Measurements from ENCODE around the gene ZNG1F. TPM values are rescaled to one million over a fixed set of nuclear protein-coding genes. Genes with fewer than 3 reads are reported as not detected.
A peak's percentile ranks its signal among the peaks of the same experiment; 100 is the strongest.
"Not testable (repeated sequence)": the region's sequence is repeated elsewhere in the genome, so short reads cannot be mapped to it uniquely, and the experiment has no call there.

ZNG1F gene
- total RNA-seq, 2 experiments from 2014 or later, result 7.3 to 11.8 TPM

GRCh38 chr9:41090922-41091321 lies 98.2 kb downstream of the ZNG1F start:
- H3K9me3 Mint-ChIP-seq (ENCODE audit: low read depth); H3K27ac Mint-ChIP-seq; H3K27me3 Mint-ChIP-seq; POLR2A ChIA-PET; H3K4me3 Mint-ChIP-seq; CTCF ChIA-PET; DNase-seq; intact Hi-C loops (cut with DNase I, micrococcal nuclease); H3K4me1 Mint-ChIP-seq; H3K36me3 Mint-ChIP-seq (ENCODE audit: low read depth); ATAC-seq: not testable (repeated sequence)

- POLR2A ChIA-PET; H3K36me3 Mint-ChIP-seq (ENCODE audit: low read depth); intact Hi-C loops (cut with DNase I, micrococcal nuclease); DNase-seq; H3K4me1 Mint-ChIP-seq; H3K4me3 Mint-ChIP-seq; H3K27ac Mint-ChIP-seq; CTCF ChIA-PET; H3K9me3 Mint-ChIP-seq (ENCODE audit: low read depth); ATAC-seq; H3K27me3 Mint-ChIP-seq: not testable (repeated sequence)
These were observed 98.7 kb downstream of the ZNG1F start for GRCh38 chr9:41090386-41090785.

- H3K4me1 Mint-ChIP-seq; intact Hi-C loops (cut with DNase I, micrococcal nuclease); H3K4me3 Mint-ChIP-seq; H3K27ac Mint-ChIP-seq; POLR2A ChIA-PET; CTCF ChIA-PET; H3K27me3 Mint-ChIP-seq; H3K36me3 Mint-ChIP-seq (ENCODE audit: low read depth); H3K9me3 Mint-ChIP-seq (ENCODE audit: low read depth): not testable (repeated sequence)
- ATAC-seq, result peak; percentile 88
- DNase-seq, result peak; percentile 11
These were observed 100.6 kb downstream of the ZNG1F start for GRCh38 chr9:41088450-41089059.

GRCh38 chr9:41087929-41088328 lies 101.2 kb downstream of the ZNG1F start:
- intact Hi-C loops (cut with DNase I, micrococcal nuclease); DNase-seq; POLR2A ChIA-PET; H3K9me3 Mint-ChIP-seq (ENCODE audit: low read depth); H3K27me3 Mint-ChIP-seq; CTCF ChIA-PET; H3K4me3 Mint-ChIP-seq; H3K27ac Mint-ChIP-seq; H3K4me1 Mint-ChIP-seq; H3K36me3 Mint-ChIP-seq (ENCODE audit: low read depth); ATAC-seq: not testable (repeated sequence)

GRCh38 chr9:41087157-41087780 lies 101.8 kb downstream of the ZNG1F start:
- H3K27me3 Mint-ChIP-seq, result peaks cover 14% of the 10 kb centered on the region
- intact Hi-C loops (cut with DNase I, micrococcal nuclease); POLR2A ChIA-PET; H3K4me1 Mint-ChIP-seq; H3K36me3 Mint-ChIP-seq (ENCODE audit: low read depth); DNase-seq; ATAC-seq; CTCF ChIA-PET; H3K9me3 Mint-ChIP-seq (ENCODE audit: low read depth); H3K4me3 Mint-ChIP-seq; H3K27ac Mint-ChIP-seq: not testable (repeated sequence)

GRCh38 chr9:41086685-41087084 lies 102.4 kb downstream of the ZNG1F start:
- DNase-seq; H3K9me3 Mint-ChIP-seq (ENCODE audit: low read depth); H3K36me3 Mint-ChIP-seq (ENCODE audit: low read depth); POLR2A ChIA-PET; ATAC-seq; H3K4me3 Mint-ChIP-seq; CTCF ChIA-PET; H3K27ac Mint-ChIP-seq; intact Hi-C loops (cut with DNase I, micrococcal nuclease); H3K4me1 Mint-ChIP-seq: not testable (repeated sequence)
- H3K27me3 Mint-ChIP-seq, result peaks cover 15% of the 10 kb centered on the region

GRCh38 chr9:41086215-41086614 lies 102.9 kb downstream of the ZNG1F start:
- intact Hi-C loops (cut with DNase I, micrococcal nuclease); H3K4me3 Mint-ChIP-seq; CTCF ChIA-PET; DNase-seq; ATAC-seq; H3K4me1 Mint-ChIP-seq; H3K27ac Mint-ChIP-seq; POLR2A ChIA-PET; H3K36me3 Mint-ChIP-seq (ENCODE audit: low read depth); H3K9me3 Mint-ChIP-seq (ENCODE audit: low read depth): not testable (repeated sequence)
- H3K27me3 Mint-ChIP-seq, result peaks cover 15% of the 10 kb centered on the region

- CTCF ChIA-PET; H3K4me1 Mint-ChIP-seq; intact Hi-C loops (cut with DNase I, micrococcal nuclease); H3K36me3 Mint-ChIP-seq (ENCODE audit: low read depth); ATAC-seq; POLR2A ChIA-PET; H3K9me3 Mint-ChIP-seq (ENCODE audit: low read depth); H3K27ac Mint-ChIP-seq; H3K4me3 Mint-ChIP-seq; DNase-seq: not testable (repeated sequence)
- H3K27me3 Mint-ChIP-seq, result peaks cover 12% of the 10 kb centered on the region
These were observed 106.8 kb downstream of the ZNG1F start for GRCh38 chr9:41082358-41082757.

Small RNA genes lying within 50 kb of the gene (microRNA-seq; reads per million reads assigned to microRNA genes)
- gene MIR4477A (ENCODE audit: borderline replicate concordance), result not detected

Other genes with a start within 250 kb of the ZNG1F start
- gene FOXD4L6, start 60.6 kb downstream of the ZNG1F start, total RNA-seq, result not detected